Measurements from ENCODE around the gene PDE7B.

PDE7B gene

GRCh38 chr6:135985471-135985870 is 134.0 kb downstream of the PDE7B start:
- Histone ChIP-seq H3K27ac (no peak overlapping the region), H3K27me3 (ENCODE audit: insufficient read depth, low read depth) (no peaks in the 10 kb centered on the region), H3K36me3 (ENCODE audit: insufficient read depth) (no peaks in the 10 kb centered on the region), H3K4me2 (no peak overlapping the region), H2AFZ (ENCODE audit: low read depth) (no peak overlapping the region), H3K4me3 (IDR thresholded peaks at IDR 0.05; ENCODE audit: insufficient read depth, low read depth, low read length) (no peak overlapping the region), H4K20me1 (ENCODE audit: insufficient read depth) (no peaks in the 10 kb centered on the region), H3K9ac (no peak overlapping the region), H3K79me2 (ENCODE audit: insufficient read depth, low read depth) (no peaks in the 10 kb centered on the region), H3K4me1 (ENCODE audit: low read depth, poor library complexity, severe bottlenecking) (no peaks in the 10 kb centered on the region)
- no peak for TF ChIP-seq CTCF (conservative IDR thresholded peaks at IDR 0.05; ENCODE audit: low read depth, low read length)

DNA sequence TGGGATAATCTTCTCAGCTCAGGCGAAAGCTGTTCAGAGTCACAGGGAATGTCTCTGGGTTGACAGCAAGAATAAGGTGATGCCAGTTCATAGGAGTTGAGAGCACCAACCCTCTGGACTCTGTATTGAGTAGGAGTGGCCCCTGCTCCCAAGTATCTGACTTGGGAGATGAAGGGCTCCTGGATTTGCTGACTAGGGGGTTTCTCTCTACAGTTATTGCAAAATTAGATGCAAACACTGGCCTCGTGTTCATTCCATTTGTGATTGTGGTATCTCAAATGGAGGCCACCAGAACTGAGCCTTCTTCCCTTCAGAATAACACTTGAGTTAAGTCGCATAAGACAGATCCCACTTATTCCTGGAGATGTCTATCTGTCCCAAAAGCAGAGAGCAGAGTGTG is 135.7 kb downstream of the PDE7B start:
- no peaks in the 10 kb centered on the region for H3K4me1 ChIP-seq (ENCODE audit: low read depth, poor library complexity, severe bottlenecking)
- H3K27me3 ChIP-seq (ENCODE audit: insufficient read depth, low read depth): no peaks in the 10 kb centered on the region
- H3K36me3 ChIP-seq (ENCODE audit: insufficient read depth): no peaks in the 10 kb centered on the region
- H3K79me2 ChIP-seq (ENCODE audit: insufficient read depth, low read depth): no peaks in the 10 kb centered on the region
- H4K20me1 ChIP-seq (ENCODE audit: insufficient read depth): no peaks in the 10 kb centered on the region
- no peak overlapping the region for H3K4me3 ChIP-seq (IDR thresholded peaks at IDR 0.05; ENCODE audit: insufficient read depth, low read depth, low read length)
- H2AFZ ChIP-seq (ENCODE audit: low read depth): no peak overlapping the region
- no peak overlapping the region for H3K27ac ChIP-seq
- H3K9ac ChIP-seq: no peak overlapping the region
- no peak for TF ChIP-seq CTCF (conservative IDR thresholded peaks at IDR 0.05; ENCODE audit: low read depth, low read length)
- H3K4me2 ChIP-seq: no peak overlapping the region

GRCh38 chr6:135990439-135990838 is 138.9 kb downstream of the PDE7B start:
- no peaks in the 10 kb centered on the region for H3K79me2 ChIP-seq (ENCODE audit: insufficient read depth, low read depth)
- no peak overlapping the region for H3K4me2 ChIP-seq
- no peaks in the 10 kb centered on the region for H3K36me3 ChIP-seq (ENCODE audit: insufficient read depth)
- H3K27ac ChIP-seq: no peak overlapping the region
- H2AFZ ChIP-seq (ENCODE audit: low read depth): no peak overlapping the region
- no peaks in the 10 kb centered on the region for H3K27me3 ChIP-seq (ENCODE audit: insufficient read depth, low read depth)
- no peak overlapping the region for H3K9ac ChIP-seq
- no peaks in the 10 kb centered on the region for H4K20me1 ChIP-seq (ENCODE audit: insufficient read depth)
- no peak for TF ChIP-seq CTCF (conservative IDR thresholded peaks at IDR 0.05; ENCODE audit: low read depth, low read length)
- no peaks in the 10 kb centered on the region for H3K4me1 ChIP-seq (ENCODE audit: low read depth, poor library complexity, severe bottlenecking)
- no peak overlapping the region for H3K4me3 ChIP-seq (IDR thresholded peaks at IDR 0.05; ENCODE audit: insufficient read depth, low read depth, low read length)

DNA sequence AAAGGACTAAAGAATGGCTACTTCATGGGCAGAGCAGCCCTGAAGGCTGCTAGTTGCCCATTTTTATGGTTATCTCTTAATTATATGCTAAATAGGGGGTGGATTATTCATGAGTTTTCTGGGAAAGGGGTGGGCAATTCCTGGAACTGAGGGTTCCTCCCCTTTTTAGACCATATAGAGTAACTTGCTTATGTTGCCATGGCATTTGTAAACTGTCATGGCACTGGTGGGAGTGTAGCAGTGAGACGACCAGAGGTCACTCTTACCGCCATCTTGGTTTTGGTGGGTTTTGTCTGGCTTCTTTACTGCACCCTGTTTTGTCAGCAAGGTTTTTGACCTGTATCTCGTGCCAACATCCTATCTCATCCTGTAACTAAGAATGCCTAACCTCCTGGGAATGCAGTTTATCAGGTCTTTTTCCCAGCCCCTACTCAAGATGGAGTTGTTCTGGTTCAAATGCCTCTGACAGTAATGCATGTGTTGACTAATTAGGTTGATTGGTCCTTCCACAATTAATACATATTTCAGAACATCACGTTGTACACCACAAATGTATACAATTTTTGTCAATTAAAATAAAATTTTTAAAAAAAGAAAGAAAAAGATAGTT is 139.5 kb downstream of the PDE7B start:
- no peak overlapping the region for H3K27ac ChIP-seq
- H3K9ac ChIP-seq: no peak overlapping the region
- no peak overlapping the region for H2AFZ ChIP-seq (ENCODE audit: low read depth)
- no peak overlapping the region for H3K4me2 ChIP-seq
- no peak for TF ChIP-seq CTCF (conservative IDR thresholded peaks at IDR 0.05; ENCODE audit: low read depth, low read length)
- no peaks in the 10 kb centered on the region for H3K79me2 ChIP-seq (ENCODE audit: insufficient read depth, low read depth)
- H3K4me1 ChIP-seq (ENCODE audit: low read depth, poor library complexity, severe bottlenecking): no peaks in the 10 kb centered on the region
- H3K27me3 ChIP-seq (ENCODE audit: insufficient read depth, low read depth): no peaks in the 10 kb centered on the region
- no peak overlapping the region for H3K4me3 ChIP-seq (IDR thresholded peaks at IDR 0.05; ENCODE audit: insufficient read depth, low read depth, low read length)
- no peaks in the 10 kb centered on the region for H3K36me3 ChIP-seq (ENCODE audit: insufficient read depth)
- H4K20me1 ChIP-seq (ENCODE audit: insufficient read depth): no peaks in the 10 kb centered on the region
